PC-9 (cell line): ENCODE measurements around the gene COX4I1. TPM values are rescaled to one million over a fixed set of nuclear protein-coding genes. Genes with fewer than 3 reads are reported as not detected.

ENCODE experiments used
- BruUV-seq: library from RNA; stranded (reverse); fragments of 400-500 nt; replicated peaks from 2 replicates; lab custom pipeline; 2021; lab: Mats Ljungman, UMichigan
- CTCF ChIA-PET: fragments of 300-600 bp; sonication (Branson Sonifier 250); formaldehyde crosslinking; loops from one replicate; lab custom pipeline; 2022; ENCODE audit warnings: antibody characterized with exemption; lab: Charles Lee
- POLR2A ChIA-PET: fragments of 300-600 bp; sonication (Branson Sonifier 250); formaldehyde crosslinking; loops from one replicate; lab custom pipeline; 2022; ENCODE audit warnings: antibody characterized with exemption; ENCODE audit not compliant: unreplicated experiment; lab: Charles Lee
- DNase-seq, 2 experiments: peaks; one replicate each; pipeline versions ENCODE4 v3.0.0 to v3.0.0-alpha.2; 2015 to 2022; ENCODE audit warnings: mixed read lengths in 1 of 2
- H2AFZ ChIP-seq: fragments of 200-600 bp; sonication (generic); 2 replicates; pipeline ENCODE4 v1.8.1; 2017; ENCODE audit warnings: antibody characterized with exemption
- H3F3A ChIP-seq: fragments of 200-600 bp; sonication (generic); 2 replicates; pipeline ENCODE4 v1.8.1; 2017; ENCODE audit warnings: antibody characterized with exemption, mild to moderate bottlenecking, low read depth; ENCODE audit not compliant: insufficient read depth
- H3K27ac ChIP-seq: fragments of 200-600 bp; sonication (generic); 2 replicates; pipeline ENCODE4 v1.6.1; 2016; ENCODE audit warnings: mixed run types
- H3K27me3 ChIP-seq: fragments of 200-600 bp; sonication (generic); 2 replicates; pipeline ENCODE4 v1.6.1; 2016; ENCODE audit warnings: low read depth, mixed run types; ENCODE audit not compliant: insufficient read depth
- H3K36me3 ChIP-seq: fragments of 200-600 bp; sonication (generic); 2 replicates; pipeline ENCODE4 v1.6.1; 2016; ENCODE audit warnings: low read depth, mixed run types
- H3K4me1 ChIP-seq: fragments of 200-600 bp; sonication (generic); replicated peaks from 2 replicates; pipeline ENCODE4 v1.6.1; 2016; ENCODE audit warnings: mixed run types; ENCODE audit not compliant: insufficient read depth
- H3K4me2 ChIP-seq: fragments of 200-600 bp; sonication (generic); 2 replicates; pipeline ENCODE4 v1.6.1; 2017; ENCODE audit warnings: mixed run types
- H3K4me3 ChIP-seq: fragments of 200-600 bp; sonication (generic); 2 replicates; pipeline ENCODE4 v1.6.1; 2016; ENCODE audit warnings: mixed run types
- H3K79me2 ChIP-seq: fragments of 200-600 bp; sonication (generic); 2 replicates; pipeline ENCODE4 v1.6.1; 2017; ENCODE audit warnings: low read depth, mixed run types
- H3K9me2 ChIP-seq: fragments of 200-600 bp; sonication (generic); 2 replicates; pipeline ENCODE4 v1.8.1; 2017; ENCODE audit warnings: mild to moderate bottlenecking; ENCODE audit not compliant: insufficient read depth
- H3K9me3 ChIP-seq: fragments of 200-600 bp; sonication (generic); 2 replicates; pipeline ENCODE4 v1.8.1; 2016; ENCODE audit warnings: low read depth; ENCODE audit not compliant: insufficient read depth
- H4K20me1 ChIP-seq: fragments of 200-600 bp; sonication (generic); 2 replicates; pipeline ENCODE4 v1.8.1; 2017; ENCODE audit not compliant: insufficient read depth
- CTCF ChIP-seq: fragments of 200-600 bp; sonication (generic); conservative IDR thresholded peaks from 2 replicates; pipeline ENCODE4 v1.6.1; 2017; ENCODE audit warnings: mixed run types, antibody characterized with exemption, mild to moderate bottlenecking, moderate library complexity
- EZH2 ChIP-seq: fragments of 200-600 bp; sonication (generic); IDR thresholded peaks from 2 replicates; pipeline ENCODE4 v1.8.0; 2017; ENCODE audit warnings: antibody characterized with exemption, low read depth
- intact Hi-C: fragments of 100-400 bp; cut with micrococcal nuclease; formaldehyde crosslinking; loops from one replicate; pipeline ENCODE4 v1.10.0; 2022; ENCODE audit not compliant: unreplicated experiment
- total RNA-seq: library from RNA; stranded (reverse); gene quantifications from 2 replicates; pipeline ENCODE4 v1.2.3, GENCODE V29; 2021

Gene COX4I1
- total RNA-seq, 1 experiment from 2014 or later: 468 TPM

- H3K36me3 ChIP-seq: no peaks in the 10 kb centered on the region
- H3K27me3 ChIP-seq: no peaks in the 10 kb centered on the region
- ChIA-PET POLR2A (no interaction called here), CTCF (no interaction called here)
- peaks cover 41% of the 10 kb centered on the region for H3K4me1 ChIP-seq
- H2AFZ ChIP-seq: no peak overlapping the region
- no peak overlapping the region for H3K4me3 ChIP-seq
- no peak for DNase-seq
- intact Hi-C loops: no loop called here
- H3K9me3 ChIP-seq: no peaks in the 10 kb centered on the region
- H3K79me2 ChIP-seq: peaks cover 17% of the 10 kb centered on the region
- H3K27ac ChIP-seq: no peak overlapping the region
- H4K20me1 ChIP-seq: no peaks in the 10 kb centered on the region
- no TSS peak for BruUV-seq
- H3K4me2 ChIP-seq: 0 out of 2 replicates have a peak overlapping the region, but pooled peaks have one; percentile 91
- peaks cover 17% of the 10 kb centered on the region; the same call in 1 of the 2 replicates for H3F3A ChIP-seq
- no peaks in the 10 kb centered on the region for H3K9me2 ChIP-seq
- TF ChIP-seq CTCF: no peak
- no peak for TF ChIP-seq EZH2
Observed at GRCh38 chr16:85753976-85754375, 45.5 kb upstream of the COX4I1 start.

DNA sequence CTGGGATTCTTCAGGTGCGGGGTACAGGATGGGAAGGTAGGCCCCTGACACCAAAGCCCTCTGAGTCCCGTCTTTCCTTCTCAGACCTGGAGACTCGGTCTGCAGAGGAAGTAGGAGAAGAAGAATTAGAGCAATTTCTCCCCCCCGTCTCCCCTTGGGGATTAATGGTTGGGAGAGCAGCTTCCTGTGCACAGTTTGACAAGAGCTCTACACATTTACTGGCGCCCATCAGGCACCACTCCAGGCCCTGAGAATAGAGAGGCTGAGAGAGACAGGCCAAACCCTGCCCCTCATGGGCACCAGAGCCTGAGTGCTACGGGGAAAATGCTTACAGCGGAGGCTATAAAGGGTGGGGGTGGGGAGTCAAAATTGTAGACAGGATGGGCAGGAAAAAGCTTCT is 45.1 kb upstream of the COX4I1 start:
- no peak for DNase-seq
- Histone ChIP-seq H3K4me2 (no peak overlapping the region), H3F3A (peaks cover 17% of the 10 kb centered on the region; the same call in 1 of the 2 replicates), H3K4me3 (no peak overlapping the region), H3K79me2 (peaks cover 13% of the 10 kb centered on the region), H3K27ac (no peak overlapping the region), H3K9me3 (no peaks in the 10 kb centered on the region), H3K36me3 (no peaks in the 10 kb centered on the region), H4K20me1 (no peaks in the 10 kb centered on the region), H3K27me3 (no peaks in the 10 kb centered on the region), H3K9me2 (no peaks in the 10 kb centered on the region), H2AFZ (no peak overlapping the region), H3K4me1 (peaks cover 36% of the 10 kb centered on the region)
- TF ChIP-seq EZH2 (no peak), CTCF (no peak)
- intact Hi-C loops: no loop called here
- BruUV-seq: no TSS peak
- CTCF ChIA-PET: no interaction called here
- POLR2A ChIA-PET: no interaction called here

- Histone ChIP-seq H3F3A (peaks cover 17% of the 10 kb centered on the region; the same call in 1 of the 2 replicates), H2AFZ (no peak overlapping the region), H3K79me2 (no peaks in the 10 kb centered on the region), H3K9me2 (no peaks in the 10 kb centered on the region), H3K4me3 (no peak overlapping the region), H3K27me3 (no peaks in the 10 kb centered on the region), H4K20me1 (no peaks in the 10 kb centered on the region), H3K4me2 (no peak overlapping the region), H3K36me3 (no peaks in the 10 kb centered on the region), H3K4me1 (peaks cover 32% of the 10 kb centered on the region), H3K9me3 (no peaks in the 10 kb centered on the region), H3K27ac (no peak overlapping the region)
- no peak for DNase-seq
- ChIA-PET CTCF (interaction anchor here (0.7 kb wide), 1 partner anchor 361 kb away, joined by 5 read pairs; no protein-coding TSS in a partner anchor), POLR2A (interaction anchor here (1.0 kb wide), 1 partner anchor 9 kb away, joined by 11 read pairs; no protein-coding TSS in a partner anchor)
- no TSS peak for BruUV-seq
- TF ChIP-seq CTCF (no peak), EZH2 (no peak)
- intact Hi-C loops: no loop called here
Observed at GRCh38 chr16:85755929-85756768, 43.3 kb upstream of the COX4I1 start.
